Measurements from ENCODE around the gene YIF1A. TPM values are rescaled to one million over a fixed set of nuclear protein-coding genes. Genes with fewer than 3 reads are reported as not detected.

The YIF1A gene
- total and polyA plus RNA-seq, 2 of the 4 experiments (the other 2 are of a cell fraction): 128 to 207 TPM

GRCh38 chr11:66242095-66242765, 46.7 kb downstream of the YIF1A start:
- POLR2A ChIA-PET (ENCODE audit: unreplicated experiment): no interaction called here
- no peaks in the 10 kb centered on the region; a peak in 1 of 4 replicates for H3K79me1 ChIP-seq (ENCODE audit: low read depth in 1 of 2, low read length in 2 of 2)

More at GRCh38 chr11:66242095-66242765, 46.7 kb downstream of the YIF1A start:
- no peak overlapping the region for H3K56ac ChIP-seq (ENCODE audit: extremely low read depth, insufficient read depth, low read length)
- intact Hi-C loops (cut with micrococcal nuclease): no loop called here
- H2AFZ ChIP-seq (replicated peaks; ENCODE audit: low read length, poor library complexity): no peak overlapping the region
- CTCF ChIA-PET: no interaction called here
- no peak overlapping the region for H4K8ac ChIP-seq (ENCODE audit: low read depth in 2 of 2, low read length in 2 of 2)
- no peak overlapping the region for H3K4ac ChIP-seq (ENCODE audit: low read depth, low read length)
- no peaks in the 10 kb centered on the region for H3K27me3 ChIP-seq (ENCODE audit: control insufficient read depth, insufficient read depth, low read length)
- peaks cover 52% of the 10 kb centered on the region for H3K36me3 ChIP-seq (ENCODE audit: control insufficient read depth, insufficient read depth, low read length)
- dilution Hi-C loops (cut with HindIII; ENCODE audit: low sequenced_read_pairs, unreplicated experiment): no loop called here
- H3K9me1 ChIP-seq (ENCODE audit: insufficient read depth, low read length): no peaks in the 10 kb centered on the region
- DNase-seq (no peak), ATAC-seq (ENCODE audit: low read depth) (no peak)
- no peak overlapping the region for H3K4me3 ChIP-seq (ENCODE audit: insufficient read depth, low read depth, low read length)
- H3K23ac ChIP-seq (ENCODE audit: low read depth, low read length): no peak overlapping the region
- no peak overlapping the region for H4K5ac ChIP-seq (ENCODE audit: low read depth, low read length)
- in situ Hi-C loops (cut with MboI; ENCODE audit: low sequenced_read_pairs): no loop called here
- no peak overlapping the region for H2BK20ac ChIP-seq (ENCODE audit: low read depth, low read length)
- H4K91ac ChIP-seq (ENCODE audit: insufficient read depth, low read depth, low read length): no peak overlapping the region
- no peaks in the 10 kb centered on the region for H3K4me1 ChIP-seq (ENCODE audit: control insufficient read depth, insufficient read depth, low read length)
- BruUV-seq (replicated peaks): no TSS peak
- H3K4me2 ChIP-seq (ENCODE audit: low read depth, low read length): no peak overlapping the region
- H3K18ac ChIP-seq (ENCODE audit: low read depth, low read length): no peak overlapping the region
- WGBS, 2 experiments (ENCODE audit: extremely low coverage in 2 of 2, insufficient read length in 1 of 2): 88% methylated on average over 8 of the region's 14 CpGs; no CpG with 5 or more reads in 1 of the 2 experiments
- no peaks in the 10 kb centered on the region for H4K20me1 ChIP-seq (ENCODE audit: insufficient read depth, low read length)
- no peak overlapping the region for H3K9ac ChIP-seq (ENCODE audit: low read depth, low read length)
- no peak overlapping the region for H3K14ac ChIP-seq (replicated peaks; ENCODE audit: low read depth, low read length)
- H2AK5ac ChIP-seq (ENCODE audit: low read depth, low read length): no peak overlapping the region
- H2AK9ac ChIP-seq (replicated peaks; ENCODE audit: low read depth, low read length, poor library complexity): no peak overlapping the region
- H2BK120ac ChIP-seq (ENCODE audit: low read depth, low read length): no peak overlapping the region
- H2BK5ac ChIP-seq (ENCODE audit: low read depth, low read length, poor library complexity, severe bottlenecking): no peak overlapping the region
- H3K27ac ChIP-seq (ENCODE audit: insufficient read depth, low read length): no peak overlapping the region
- TF ChIP-seq USF2 (IDR thresholded peaks at IDR 0.05; ENCODE audit: low read depth, low read length): no peak
- no peak overlapping the region for H2BK15ac ChIP-seq (ENCODE audit: low read depth, low read length)
- H3K9me3 ChIP-seq (ENCODE audit: control insufficient read depth, insufficient read depth, low read length): no peaks in the 10 kb centered on the region
